HUES6 (cell line): Measurements from ENCODE around the gene TBC1D5.

Experiments used
- H3K27ac ChIP-seq: 2 replicates; pipeline ENCODE4 v1.7.0; 2013; ENCODE audit warnings: low read depth, mild to moderate bottlenecking, low read length, inconsistent platforms
- H3K27me3 ChIP-seq: 2 replicates; pipeline ENCODE4 v1.6.1; 2013; ENCODE audit warnings: low read length; ENCODE audit not compliant: control insufficient read depth, insufficient read depth
- H3K36me3 ChIP-seq: 2 replicates; pipeline ENCODE4 v1.6.1; 2013; ENCODE audit warnings: low read length; ENCODE audit not compliant: control insufficient read depth, insufficient read depth
- H3K4me1 ChIP-seq: 2 replicates; pipeline ENCODE4 v1.6.1; 2013; ENCODE audit warnings: low read length; ENCODE audit not compliant: control insufficient read depth, insufficient read depth
- H3K4me3 ChIP-seq: 2 replicates; pipeline ENCODE4 v1.5.1; 2013; ENCODE audit warnings: low read depth, low read length
- H3K9ac ChIP-seq: one replicate; pipeline ENCODE4 v1.6.1; 2013; ENCODE audit warnings: mild to moderate bottlenecking, low read length
- H3K9me3 ChIP-seq: 2 replicates; pipeline ENCODE4 v1.6.1; 2013; ENCODE audit warnings: low read depth, low read length; ENCODE audit not compliant: control insufficient read depth, insufficient read depth

The TBC1D5 gene

DNA sequence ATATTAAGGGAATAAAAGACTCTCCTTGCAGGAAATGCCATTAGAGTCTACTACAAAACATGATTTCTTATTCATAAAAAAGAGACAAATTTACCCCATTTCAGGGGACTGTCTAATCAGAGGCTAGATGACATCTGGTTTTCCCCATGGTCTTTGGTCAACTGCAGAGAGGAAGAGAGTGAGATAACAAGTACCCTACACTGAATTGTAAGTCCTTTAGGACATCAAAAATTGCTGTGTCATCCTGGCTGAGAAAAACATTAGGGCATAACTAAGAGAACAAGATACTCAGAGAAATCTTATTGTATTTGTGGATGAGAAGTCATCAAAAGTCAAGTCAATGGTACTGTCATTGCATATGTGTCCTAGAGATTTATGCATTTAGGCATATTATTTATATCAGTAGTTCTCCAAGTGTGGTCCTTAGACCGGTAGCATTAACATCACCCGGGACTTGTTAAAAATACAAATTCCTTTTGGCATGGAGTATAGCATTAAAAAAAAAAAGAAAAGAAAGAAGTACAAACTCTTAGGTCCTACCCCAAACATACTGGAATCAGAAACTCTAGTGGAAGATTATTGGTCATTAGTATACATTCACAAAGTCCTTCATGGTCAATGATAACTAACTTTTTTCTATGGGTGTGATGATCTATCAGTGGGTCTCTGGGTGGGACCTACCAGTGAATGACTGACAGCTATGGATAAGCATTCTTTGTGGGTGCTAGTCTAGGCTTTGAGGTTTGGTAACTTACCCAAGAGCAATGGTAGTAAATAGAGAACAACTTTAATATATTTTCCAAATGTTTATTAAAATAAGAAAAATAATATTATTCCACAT lies 29.0 kb upstream of the TBC1D5 start:
- no peaks in the 10 kb centered on the region for H3K4me1 ChIP-seq
- no peak overlapping the region for H3K9ac ChIP-seq
- no peaks in the 10 kb centered on the region for H3K36me3 ChIP-seq
- H3K4me3 ChIP-seq: no peak overlapping the region
- H3K9me3 ChIP-seq: 0 out of 2 replicates have a peak, but pooled peaks cover 3% of the 10 kb centered on the region
- H3K27ac ChIP-seq: no peak overlapping the region
- H3K27me3 ChIP-seq: no peaks in the 10 kb centered on the region

DNA sequence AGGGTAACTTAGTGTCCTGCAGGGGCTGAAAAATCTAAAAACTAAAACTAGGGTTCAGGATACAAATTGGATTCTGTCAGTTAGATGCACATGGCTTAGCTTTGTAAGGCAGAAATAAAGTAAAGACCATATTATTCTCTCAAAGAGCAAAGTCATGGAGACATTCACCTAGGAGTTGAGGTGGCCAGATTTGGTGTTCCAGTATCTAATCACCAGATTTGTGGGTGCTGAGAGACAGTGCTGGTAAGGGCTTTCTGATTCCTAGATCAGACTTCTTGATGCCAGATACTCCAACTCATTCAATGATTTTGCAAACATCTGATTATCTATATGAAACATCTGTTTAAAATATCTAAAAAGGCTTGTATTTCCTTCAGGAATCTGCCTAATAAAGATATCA lies 28.3 kb upstream of the TBC1D5 start:
- no peaks in the 10 kb centered on the region for H3K36me3 ChIP-seq
- H3K4me3 ChIP-seq: no peak overlapping the region
- H3K9me3 ChIP-seq: 0 out of 2 replicates have a peak, but pooled peaks cover 3% of the 10 kb centered on the region
- no peaks in the 10 kb centered on the region for H3K27me3 ChIP-seq
- no peak overlapping the region for H3K27ac ChIP-seq
- H3K4me1 ChIP-seq: no peaks in the 10 kb centered on the region
- no peak overlapping the region for H3K9ac ChIP-seq

DNA sequence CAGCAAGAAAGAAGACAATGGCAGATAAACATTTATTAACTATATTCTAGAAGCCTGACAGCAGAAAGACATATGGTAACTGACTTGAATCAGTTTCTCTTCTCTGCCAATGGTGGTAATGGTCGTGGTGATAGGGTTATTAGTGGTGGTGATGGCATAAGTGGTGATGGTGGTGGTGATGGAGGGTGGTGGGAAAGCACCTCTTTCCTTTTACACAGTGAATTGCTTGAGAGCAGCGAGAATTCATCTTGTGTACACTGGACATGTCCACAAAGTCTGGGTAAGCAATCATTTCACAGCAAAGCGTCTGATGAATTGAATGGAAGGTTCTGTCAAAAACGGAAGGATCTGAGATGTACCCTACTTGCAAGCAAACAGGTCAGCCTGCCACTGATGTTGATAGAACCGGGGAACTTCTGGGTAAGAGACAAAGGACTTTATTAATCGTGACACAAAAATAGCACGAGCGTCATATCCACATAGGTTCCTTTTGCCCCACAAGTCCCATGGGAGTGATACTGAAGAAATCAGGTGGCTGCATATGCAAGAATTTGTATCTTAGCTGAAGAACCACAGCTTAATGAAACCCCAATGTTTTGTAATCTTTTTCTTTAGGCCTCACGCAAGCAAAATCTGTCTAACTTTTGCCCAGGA lies 23.5 kb upstream of the TBC1D5 start:
- H3K9me3 ChIP-seq: no peaks in the 10 kb centered on the region
- no peaks in the 10 kb centered on the region for H3K4me1 ChIP-seq
- no peaks in the 10 kb centered on the region for H3K36me3 ChIP-seq
- no peak overlapping the region for H3K9ac ChIP-seq
- H3K27ac ChIP-seq: no peak overlapping the region
- no peak overlapping the region for H3K4me3 ChIP-seq
- H3K27me3 ChIP-seq: no peaks in the 10 kb centered on the region

DNA sequence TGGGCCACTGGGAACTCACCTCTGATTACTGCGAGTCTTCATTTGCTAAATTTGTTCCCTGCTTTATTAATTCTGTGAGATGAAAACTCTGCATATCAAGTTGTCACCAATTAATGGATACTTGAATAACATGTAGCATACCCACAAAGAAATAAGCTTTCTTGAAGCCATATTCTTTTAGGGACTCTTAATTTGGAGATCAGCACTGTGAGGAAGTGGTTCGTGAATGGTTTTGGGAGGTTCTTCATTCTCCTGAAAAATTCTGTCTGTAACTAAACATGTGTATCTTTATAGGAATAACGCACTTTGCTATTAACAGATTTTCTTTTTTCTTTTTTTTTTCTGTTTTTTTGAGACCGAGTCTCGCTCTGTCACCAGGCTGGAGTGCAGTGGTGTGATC lies 19.1 kb upstream of the TBC1D5 start:
- Histone ChIP-seq H3K9me3 (no peaks in the 10 kb centered on the region), H3K9ac (no peak overlapping the region), H3K4me1 (peaks cover 2% of the 10 kb centered on the region; the same call in 1 of the 2 replicates), H3K27ac (no peak overlapping the region), H3K36me3 (no peaks in the 10 kb centered on the region), H3K27me3 (no peaks in the 10 kb centered on the region), H3K4me3 (no peak overlapping the region)

DNA sequence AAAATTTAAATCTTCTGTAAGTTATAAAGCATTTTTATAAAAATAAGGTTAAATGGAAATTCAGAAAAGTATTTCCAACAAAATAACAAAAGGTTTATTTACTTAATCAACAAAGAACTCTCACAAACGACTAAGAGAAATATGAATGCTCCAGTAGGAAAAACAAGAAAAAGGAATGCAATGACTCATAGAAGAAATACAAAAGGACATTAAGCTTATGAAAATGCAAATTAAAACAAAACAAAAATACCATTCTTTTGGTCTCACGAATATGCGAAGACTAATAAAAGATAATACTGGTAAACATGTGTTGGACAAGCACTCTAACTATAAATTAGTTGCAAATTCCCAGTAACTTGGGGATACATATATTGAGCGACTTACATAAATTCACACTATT lies 17.5 kb upstream of the TBC1D5 start:
- H3K9ac ChIP-seq: no peak overlapping the region
- H3K4me3 ChIP-seq: no peak overlapping the region
- H3K9me3 ChIP-seq: no peaks in the 10 kb centered on the region
- H3K4me1 ChIP-seq: peaks cover 2% of the 10 kb centered on the region; the same call in 1 of the 2 replicates
- H3K27me3 ChIP-seq: no peaks in the 10 kb centered on the region
- H3K36me3 ChIP-seq: no peaks in the 10 kb centered on the region
- H3K27ac ChIP-seq: no peak overlapping the region

DNA sequence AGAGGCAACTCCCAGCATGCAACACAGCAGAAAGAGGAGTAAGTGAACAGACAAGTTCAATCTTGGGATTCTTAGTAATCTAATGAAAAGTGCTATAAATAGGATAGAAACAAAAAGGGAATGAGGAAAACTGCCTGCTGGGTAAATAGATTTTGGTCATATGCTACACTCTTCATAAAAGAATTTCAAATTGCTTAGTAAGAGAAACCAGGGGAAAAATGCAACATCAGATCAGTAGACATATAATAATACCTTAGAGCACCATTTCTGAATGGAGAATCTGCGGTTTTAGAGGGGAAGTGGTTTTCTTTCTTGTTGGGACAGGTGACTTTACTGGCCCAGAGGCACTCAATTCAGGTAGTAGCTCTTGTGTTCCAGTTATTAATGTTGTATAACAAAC lies 13.4 kb upstream of the TBC1D5 start:
- peaks cover 2% of the 10 kb centered on the region; the same call in 1 of the 2 replicates for H3K4me1 ChIP-seq
- no peak overlapping the region for H3K9ac ChIP-seq
- H3K27me3 ChIP-seq: no peaks in the 10 kb centered on the region
- H3K4me3 ChIP-seq: no peak overlapping the region
- H3K36me3 ChIP-seq: no peaks in the 10 kb centered on the region
- no peaks in the 10 kb centered on the region for H3K9me3 ChIP-seq
- H3K27ac ChIP-seq: no peak overlapping the region

DNA sequence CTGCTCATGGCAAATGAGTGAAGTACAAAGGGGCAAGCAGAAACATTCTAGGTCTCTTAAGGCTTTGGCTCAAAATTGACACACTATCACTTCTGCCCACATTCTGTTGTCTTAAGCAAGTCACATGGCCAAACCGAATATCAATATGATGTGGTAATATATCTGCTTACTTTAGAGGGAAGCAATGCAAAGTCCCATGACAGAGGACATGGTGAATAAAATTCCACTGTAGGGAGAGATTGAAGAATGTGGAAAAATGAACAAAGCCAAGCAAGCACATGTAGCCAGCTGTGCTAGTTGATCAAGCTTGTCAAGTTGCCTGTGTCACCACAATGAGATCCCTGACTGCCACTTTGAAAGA lies 11.2 kb upstream of the TBC1D5 start:
- H3K9me3 ChIP-seq: no peaks in the 10 kb centered on the region

DNA sequence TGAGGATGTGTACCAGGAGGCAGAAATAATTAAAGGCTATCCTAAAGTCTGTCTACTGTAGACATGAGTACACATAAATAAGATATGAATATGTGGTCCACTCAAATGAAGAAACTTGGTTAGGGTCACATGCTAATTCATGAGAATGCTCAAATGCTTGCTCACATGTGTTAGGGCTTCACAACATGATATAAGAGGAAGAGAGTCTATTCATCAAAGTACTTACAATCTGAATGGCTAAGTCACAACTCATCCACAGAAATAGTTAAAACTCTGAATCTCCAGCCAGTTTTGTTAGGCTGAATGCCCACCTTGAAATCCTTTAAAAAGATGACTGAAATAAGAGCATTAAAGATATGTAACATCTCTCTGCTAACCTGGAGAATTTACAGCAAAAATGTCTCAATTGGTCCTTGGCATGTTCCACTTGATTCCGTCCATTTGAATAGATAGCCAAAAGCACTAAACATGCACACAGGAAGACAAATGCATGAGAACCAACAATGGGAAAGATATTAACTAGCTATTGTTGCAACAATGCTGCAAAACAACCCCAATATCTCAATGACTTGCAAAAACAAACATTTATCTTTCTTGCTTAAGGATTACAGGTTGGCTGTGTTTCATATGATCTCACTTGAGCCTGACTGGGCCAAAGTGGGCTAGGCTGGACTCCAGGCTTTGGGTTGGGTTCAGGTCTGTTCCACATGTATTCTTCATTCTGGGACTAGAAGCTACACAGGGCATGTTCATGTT lies 10.6 kb upstream of the TBC1D5 start:
- H3K27ac ChIP-seq: no peak overlapping the region
- no peak overlapping the region for H3K9ac ChIP-seq
- H3K9me3 ChIP-seq: no peaks in the 10 kb centered on the region
- H3K27me3 ChIP-seq: no peaks in the 10 kb centered on the region
- no peak overlapping the region for H3K4me3 ChIP-seq
- no peaks in the 10 kb centered on the region for H3K4me1 ChIP-seq
- H3K36me3 ChIP-seq: no peaks in the 10 kb centered on the region

More for the DNA sequence above, 11.2 kb upstream of the TBC1D5 start:
- Histone ChIP-seq H3K27ac (no peak overlapping the region), H3K9ac (no peak overlapping the region), H3K4me3 (no peak overlapping the region), H3K4me1 (no peaks in the 10 kb centered on the region), H3K36me3 (no peaks in the 10 kb centered on the region), H3K27me3 (no peaks in the 10 kb centered on the region)

DNA sequence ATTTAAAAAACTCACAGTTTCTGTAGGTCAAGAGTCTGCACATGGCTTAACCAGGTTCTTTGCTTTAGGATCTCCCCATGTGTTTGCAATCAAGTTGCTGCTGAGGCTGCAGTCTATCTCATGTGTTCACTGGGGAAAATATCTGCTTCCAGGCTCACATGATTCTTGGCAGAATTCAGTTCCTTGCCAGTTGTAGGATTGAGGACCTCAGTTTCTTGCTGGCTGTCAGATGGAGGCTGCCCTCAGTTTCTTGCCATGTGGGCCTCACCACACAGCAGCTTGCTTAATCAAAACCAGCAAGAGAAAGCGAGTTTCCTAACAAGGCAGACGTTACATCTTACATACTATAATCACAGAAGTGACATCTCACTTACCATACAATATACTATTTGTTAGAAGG lies 10.0 kb upstream of the TBC1D5 start:
- no peak overlapping the region for H3K27ac ChIP-seq
- no peaks in the 10 kb centered on the region for H3K27me3 ChIP-seq
- H3K4me1 ChIP-seq: no peaks in the 10 kb centered on the region
- no peak overlapping the region for H3K9ac ChIP-seq
- H3K36me3 ChIP-seq: no peaks in the 10 kb centered on the region
- H3K9me3 ChIP-seq: no peaks in the 10 kb centered on the region
- H3K4me3 ChIP-seq: no peak overlapping the region

DNA sequence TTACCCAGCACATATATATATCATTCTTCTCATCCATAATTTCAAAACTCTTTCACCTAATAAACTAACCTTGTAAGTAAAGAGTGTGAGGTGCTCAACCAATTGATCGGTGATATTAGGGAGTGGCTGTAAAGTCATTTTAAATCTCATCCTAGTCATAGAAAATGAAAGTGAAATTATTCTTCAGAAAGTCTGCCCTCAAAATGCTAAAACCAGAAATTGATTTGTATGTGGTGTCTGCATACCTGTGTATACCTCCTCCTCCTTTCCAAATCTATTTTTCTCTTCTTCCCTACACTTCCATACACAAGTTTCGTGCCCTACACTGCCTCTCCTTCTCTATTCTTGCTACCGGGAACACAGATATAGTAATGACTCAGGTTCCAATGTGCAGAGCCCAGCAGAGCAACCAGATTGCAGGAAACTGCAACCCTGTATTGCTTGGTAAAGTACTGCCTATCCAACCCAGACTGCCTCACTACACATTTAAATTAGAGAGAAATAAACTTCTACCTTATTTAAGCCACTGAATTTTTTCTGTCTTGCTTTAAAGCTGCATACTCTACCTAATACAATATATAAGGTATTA lies 7.4 kb upstream of the TBC1D5 start:
- H3K27ac ChIP-seq: no peak overlapping the region
- H3K4me3 ChIP-seq: no peak overlapping the region
- H3K36me3 ChIP-seq: no peaks in the 10 kb centered on the region
- no peaks in the 10 kb centered on the region for H3K9me3 ChIP-seq
- no peaks in the 10 kb centered on the region for H3K27me3 ChIP-seq
- H3K9ac ChIP-seq: no peak overlapping the region
- no peaks in the 10 kb centered on the region for H3K4me1 ChIP-seq
